C4-2B (cell line): ENCODE data around the gene FOXN4.

Experiments
- ZFX ChIP-seq: fragments of 450-650 bp; IDR thresholded peaks from 2 replicates; pipeline ENCODE4 v1.6.1; 2017
- TF ChIP-seq, protein P1 (sequence below): fragments of 450-650 bp; conservative IDR thresholded peaks from 2 replicates; pipeline ENCODE4 v1.5.1; 2017; ENCODE audit warnings: mild to moderate bottlenecking

DNA sequence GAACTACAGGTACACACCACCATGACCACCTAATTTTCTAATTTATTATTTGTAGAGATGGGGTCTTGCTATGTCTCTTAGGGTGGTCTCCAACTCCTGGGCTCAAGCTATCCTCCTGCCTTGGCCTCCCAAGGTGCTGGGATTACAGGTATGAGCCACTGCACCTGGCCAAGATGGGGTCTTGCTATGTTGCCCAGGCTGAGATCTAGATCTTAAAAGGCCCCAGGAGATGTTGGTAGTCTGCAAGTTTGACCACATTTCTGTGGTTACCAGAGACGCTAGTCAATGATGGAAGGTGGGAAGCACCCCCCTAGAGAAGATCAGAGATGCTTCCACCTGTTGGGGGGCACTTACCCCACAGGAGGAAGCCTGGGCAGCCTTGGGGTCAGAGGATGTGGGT, 34.7 kb downstream of the FOXN4 start:
- TF ChIP-seq, protein P1, sequence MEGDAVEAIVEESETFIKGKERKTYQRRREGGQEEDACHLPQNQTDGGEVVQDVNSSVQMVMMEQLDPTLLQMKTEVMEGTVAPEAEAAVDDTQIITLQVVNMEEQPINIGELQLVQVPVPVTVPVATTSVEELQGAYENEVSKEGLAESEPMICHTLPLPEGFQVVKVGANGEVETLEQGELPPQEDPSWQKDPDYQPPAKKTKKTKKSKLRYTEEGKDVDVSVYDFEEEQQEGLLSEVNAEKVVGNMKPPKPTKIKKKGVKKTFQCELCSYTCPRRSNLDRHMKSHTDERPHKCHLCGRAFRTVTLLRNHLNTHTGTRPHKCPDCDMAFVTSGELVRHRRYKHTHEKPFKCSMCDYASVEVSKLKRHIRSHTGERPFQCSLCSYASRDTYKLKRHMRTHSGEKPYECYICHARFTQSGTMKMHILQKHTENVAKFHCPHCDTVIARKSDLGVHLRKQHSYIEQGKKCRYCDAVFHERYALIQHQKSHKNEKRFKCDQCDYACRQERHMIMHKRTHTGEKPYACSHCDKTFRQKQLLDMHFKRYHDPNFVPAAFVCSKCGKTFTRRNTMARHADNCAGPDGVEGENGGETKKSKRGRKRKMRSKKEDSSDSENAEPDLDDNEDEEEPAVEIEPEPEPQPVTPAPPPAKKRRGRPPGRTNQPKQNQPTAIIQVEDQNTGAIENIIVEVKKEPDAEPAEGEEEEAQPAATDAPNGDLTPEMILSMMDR = no peak
- TF ChIP-seq ZFX = no peak
